ENCODE results near the gene ATF3.

Gene ATF3

GRCh38 chr1:212578041-212578440, 30.5 kb upstream of the ATF3 start:
- TF ChIP-seq CTCF (conservative IDR thresholded peaks at IDR 0.05; ENCODE audit: control insufficient read depth, insufficient read depth, low read depth, low read length), result no peak
- no peak for DNase-seq (ENCODE audit: low read depth)

GRCh38 chr1:212581034-212581433, 27.5 kb upstream of the ATF3 start:
- TF ChIP-seq CTCF (conservative IDR thresholded peaks at IDR 0.05; ENCODE audit: control insufficient read depth, insufficient read depth, low read depth, low read length), result no peak
- DNase-seq (ENCODE audit: low read depth), result no peak
- no peak overlapping the region for H3K4me3 ChIP-seq (ENCODE audit: control insufficient read depth, low read depth, low read length)

More at GRCh38 chr1:212578041-212578440, 30.5 kb upstream of the ATF3 start:
- no peak overlapping the region for H3K4me3 ChIP-seq (ENCODE audit: control insufficient read depth, low read depth, low read length)

GRCh38 chr1:212582291-212582690, 26.3 kb upstream of the ATF3 start:
- no peak overlapping the region for H3K4me3 ChIP-seq (ENCODE audit: control insufficient read depth, low read depth, low read length)
- no peak for DNase-seq (ENCODE audit: low read depth)
- TF ChIP-seq CTCF (conservative IDR thresholded peaks at IDR 0.05; ENCODE audit: control insufficient read depth, insufficient read depth, low read depth, low read length), result no peak

- no peak overlapping the region for H3K4me3 ChIP-seq (ENCODE audit: control insufficient read depth, low read depth, low read length)
- no peak for DNase-seq (ENCODE audit: low read depth)
- no peak for TF ChIP-seq CTCF (conservative IDR thresholded peaks at IDR 0.05; ENCODE audit: control insufficient read depth, insufficient read depth, low read depth, low read length)
These were observed 25.5 kb upstream of the ATF3 start for GRCh38 chr1:212582808-212583615.

DNA sequence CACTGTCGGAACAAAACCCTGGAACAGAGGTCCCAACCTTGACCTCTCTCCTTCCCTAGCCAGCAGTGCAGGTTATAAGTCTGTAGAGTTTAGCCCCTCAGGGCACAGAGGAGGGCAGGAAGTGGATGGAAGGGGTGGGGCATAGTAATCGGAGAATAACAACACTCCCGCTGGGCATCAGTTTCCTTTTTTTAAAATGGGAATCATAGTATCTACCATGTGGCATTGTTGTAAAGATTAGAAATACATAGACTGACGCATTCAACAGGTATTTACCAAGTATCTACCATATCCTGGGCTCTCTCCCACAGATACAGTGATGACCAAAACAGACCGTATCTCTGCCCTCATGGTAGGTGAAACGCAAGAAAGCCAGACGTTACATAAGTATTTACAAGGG, 24.9 kb upstream of the ATF3 start:
- TF ChIP-seq CTCF (conservative IDR thresholded peaks at IDR 0.05; ENCODE audit: control insufficient read depth, insufficient read depth, low read depth, low read length), result no peak
- no peak for DNase-seq (ENCODE audit: low read depth)
- no peak overlapping the region for H3K4me3 ChIP-seq (ENCODE audit: control insufficient read depth, low read depth, low read length)

GRCh38 chr1:212584092-212584886, 24.3 kb upstream of the ATF3 start:
- no peak for TF ChIP-seq CTCF (conservative IDR thresholded peaks at IDR 0.05; ENCODE audit: control insufficient read depth, insufficient read depth, low read depth, low read length)
- DNase-seq (ENCODE audit: low read depth), result no peak
- H3K4me3 ChIP-seq (ENCODE audit: control insufficient read depth, low read depth, low read length), result no peak overlapping the region
